Mesenchymal stem cell (in vitro differentiated cells and primary cell): ENCODE data around the gene ERC2.
"Not testable (repeated sequence)": the region's sequence is repeated elsewhere in the genome, so short reads cannot be mapped to it uniquely, and the experiment has no call there.

Experiments
- DNase-seq: peaks from one replicate; pipeline ENCODE4 v3.0.0-alpha.2; 2013
- H2AFZ ChIP-seq: one replicate; pipeline ENCODE4 v1.6.1; 2013; ENCODE audit warnings: low read depth, mild to moderate bottlenecking, control low read depth, inconsistent platforms, low read length, moderate library complexity
- H2AK5ac ChIP-seq: 2 replicates; pipeline ENCODE4 v1.6.1; 2013; ENCODE audit warnings: low read length, moderate library complexity, mild to moderate bottlenecking, inconsistent platforms; ENCODE audit not compliant: severe bottlenecking
- H2BK120ac ChIP-seq: one replicate; pipeline ENCODE4 v1.6.1; 2013; ENCODE audit warnings: low read depth, mild to moderate bottlenecking, inconsistent platforms, low read length, moderate library complexity
- H2BK12ac ChIP-seq, 2 experiments: one replicate each; pipeline ENCODE4 v1.6.1; 2013; ENCODE audit warnings: inconsistent platforms in 2 of 2, low read length in 2 of 2, mild to moderate bottlenecking in 2 of 2, moderate library complexity in 2 of 2, control low read depth in 1 of 2
- H2BK15ac ChIP-seq: one replicate; pipeline ENCODE4 v1.6.1; 2013; ENCODE audit warnings: mild to moderate bottlenecking, low read depth, inconsistent platforms; ENCODE audit not compliant: poor library complexity, severe bottlenecking
- H2BK5ac ChIP-seq: 2 replicates; pipeline ENCODE4 v1.6.1; 2013; ENCODE audit warnings: low read depth, mild to moderate bottlenecking, low read length, control low read depth, inconsistent platforms; ENCODE audit not compliant: poor library complexity, severe bottlenecking
- H3K14ac ChIP-seq, 2 experiments: one replicate each; pipeline ENCODE4 v1.6.1; 2013; ENCODE audit warnings: inconsistent platforms in 2 of 2, low read length in 2 of 2, control low read depth in 1 of 2, mild to moderate bottlenecking in 1 of 2, moderate library complexity in 1 of 2
- H3K18ac ChIP-seq, 2 experiments: one replicate each; pipeline ENCODE4 v1.6.1; 2013; ENCODE audit warnings: inconsistent platforms in 2 of 2, low read length in 2 of 2, control low read depth in 1 of 2, low read depth in 1 of 2, mild to moderate bottlenecking in 1 of 2
- H3K23ac ChIP-seq, 2 experiments: one replicate each; pipeline ENCODE4 v1.6.1; 2013; ENCODE audit warnings: inconsistent platforms in 2 of 2, low read length in 2 of 2, mild to moderate bottlenecking in 2 of 2, moderate library complexity in 2 of 2, control low read depth in 1 of 2
- H3K27ac ChIP-seq: 2 replicates; pipeline ENCODE4 v1.5.1; 2013; ENCODE audit warnings: mild to moderate bottlenecking, moderate library complexity, low read length, control low read depth, inconsistent platforms; ENCODE audit not compliant: poor library complexity, severe bottlenecking
- H3K27me3 ChIP-seq, 2 experiments: 2 replicates each; pipeline versions ENCODE4 v1.6.1 to v1.7.0; 2013; ENCODE audit warnings: low read length in 2 of 2, mild to moderate bottlenecking in 2 of 2, moderate library complexity in 2 of 2, control low read depth in 1 of 2, inconsistent platforms in 1 of 2; ENCODE audit not compliant: control insufficient read depth in 1 of 2, insufficient read depth in 1 of 2
- H3K36me3 ChIP-seq, 2 experiments: 2 replicates each; pipeline versions ENCODE4 v1.6.1 to v1.7.0; 2013; ENCODE audit warnings: low read length in 2 of 2, control low read depth in 1 of 2, inconsistent platforms in 1 of 2, low read depth in 1 of 2, mild to moderate bottlenecking in 1 of 2; ENCODE audit not compliant: insufficient read depth in 2 of 2, control insufficient read depth in 1 of 2
- H3K4ac ChIP-seq, 2 experiments: one replicate each; pipeline ENCODE4 v1.6.1; 2013; ENCODE audit warnings: inconsistent platforms in 2 of 2, low read length in 2 of 2, mild to moderate bottlenecking in 2 of 2, moderate library complexity in 2 of 2, control low read depth in 1 of 2, low read depth in 1 of 2
- H3K4me1 ChIP-seq: 2 replicates; pipeline ENCODE4 v1.6.1; 2013; ENCODE audit warnings: low read depth, low read length, control low read depth; ENCODE audit not compliant: control insufficient read depth, insufficient read depth
- H3K4me2 ChIP-seq: 2 replicates; pipeline ENCODE4 v1.6.1; 2013; ENCODE audit warnings: low read length, mild to moderate bottlenecking, inconsistent platforms; ENCODE audit not compliant: poor library complexity, severe bottlenecking
- H3K4me3 ChIP-seq, 2 experiments: 2 replicates each; pipeline versions ENCODE4 v1.5.1 to v1.7.0; 2013; ENCODE audit warnings: low read length in 2 of 2, mild to moderate bottlenecking in 2 of 2, control low read depth in 1 of 2, low read depth in 1 of 2; ENCODE audit not compliant: insufficient read depth in 1 of 2
- H3K79me1 ChIP-seq: replicated peaks from 2 replicates; pipeline ENCODE4 v1.6.1; 2013; ENCODE audit warnings: mild to moderate bottlenecking, control low read depth, low read length, inconsistent platforms; ENCODE audit not compliant: poor library complexity, severe bottlenecking
- H3K9ac ChIP-seq: 2 replicates; pipeline ENCODE4 v1.7.0; 2013; ENCODE audit warnings: mild to moderate bottlenecking, low read length, moderate library complexity
- H3K9me3 ChIP-seq: 2 replicates; pipeline ENCODE4 v1.7.0; 2013; ENCODE audit warnings: mild to moderate bottlenecking, low read length; ENCODE audit not compliant: control insufficient read depth
- H4K8ac ChIP-seq: one replicate; pipeline ENCODE4 v1.6.1; 2013; ENCODE audit warnings: inconsistent platforms, mild to moderate bottlenecking, low read length, moderate library complexity
- H4K91ac ChIP-seq: one replicate; pipeline ENCODE4 v1.6.1; 2013; ENCODE audit warnings: mild to moderate bottlenecking, low read length, inconsistent platforms
- WGBS: methylation state at CpG from one replicate; pipeline ENCODE4 v1.1.7; 2013; ENCODE audit warnings: mixed read lengths; 5-methylcytosine and 5-hydroxymethylcytosine counted together

ERC2 gene

DNA sequence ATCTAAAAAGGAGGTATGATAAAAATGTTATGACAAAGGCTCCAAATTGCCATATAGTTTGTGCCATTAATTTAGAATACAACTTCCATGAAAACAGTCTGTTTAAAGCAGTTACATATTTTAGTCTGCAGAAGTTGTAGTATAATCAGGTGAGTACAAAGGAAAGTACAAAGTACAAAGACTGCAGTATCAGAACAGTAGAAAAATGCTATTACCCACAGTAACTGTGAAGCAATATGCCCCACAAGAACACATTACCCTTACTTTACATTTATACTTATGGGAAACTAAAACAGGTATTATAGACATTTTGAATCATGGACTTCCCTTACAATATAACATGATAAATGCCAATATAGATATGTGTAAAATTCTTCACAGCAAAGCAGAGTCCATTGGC, 398.5 kb downstream of the ERC2 start:
- no peak overlapping the region for H3K27ac ChIP-seq
- H2BK5ac ChIP-seq = no peak overlapping the region
- H3K4me1 ChIP-seq = no peaks in the 10 kb centered on the region
- no peaks in the 10 kb centered on the region for H3K79me1 ChIP-seq
- H3K9me3 ChIP-seq = no peaks in the 10 kb centered on the region
- H2AFZ ChIP-seq = no peak overlapping the region
- no peak overlapping the region for H2BK120ac ChIP-seq
- no peak overlapping the region for H3K14ac ChIP-seq
- H3K23ac ChIP-seq = no peak overlapping the region
- no peak for DNase-seq
- H3K36me3 ChIP-seq = no peaks in the 10 kb centered on the region
- H3K27me3 ChIP-seq = no peaks in the 10 kb centered on the region
- H3K4me2 ChIP-seq = no peak overlapping the region
- no peak overlapping the region for H2AK5ac ChIP-seq
- no peak overlapping the region for H2BK15ac ChIP-seq
- H4K8ac ChIP-seq = no peak overlapping the region
- no peak overlapping the region for H4K91ac ChIP-seq
- H3K18ac ChIP-seq = no peak overlapping the region
- no peak overlapping the region for H3K9ac ChIP-seq
- no peak overlapping the region for H2BK12ac ChIP-seq
- H3K4ac ChIP-seq = no peak overlapping the region
- H3K4me3 ChIP-seq = no peak overlapping the region

DNA sequence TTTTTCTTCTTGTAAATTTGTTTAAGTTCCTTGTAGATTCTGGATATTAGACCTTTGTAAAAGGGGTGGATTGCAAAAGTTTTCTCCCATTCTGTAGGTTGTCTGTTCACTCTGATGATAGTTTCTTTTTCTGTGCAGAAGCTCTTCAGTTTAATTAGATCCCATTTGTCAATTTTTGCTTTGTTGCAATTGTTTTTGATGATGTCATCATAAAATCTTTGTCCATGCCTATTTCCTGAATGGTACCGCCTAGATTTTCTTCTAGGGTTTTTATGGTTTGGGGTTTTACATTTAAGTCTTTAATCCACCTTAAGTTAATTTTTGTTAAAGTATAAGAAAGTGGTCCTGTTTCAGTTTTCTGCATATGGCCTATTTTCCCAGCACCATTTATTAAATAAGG, 401.9 kb downstream of the ERC2 start:
- H4K91ac ChIP-seq, H3K18ac ChIP-seq, H2AFZ ChIP-seq, H2BK5ac ChIP-seq, H3K14ac ChIP-seq, H3K27me3 ChIP-seq, H3K23ac ChIP-seq, H3K36me3 ChIP-seq, H2AK5ac ChIP-seq, H2BK15ac ChIP-seq, H3K4me1 ChIP-seq, H3K27ac ChIP-seq, DNase-seq, H3K9ac ChIP-seq, H3K4ac ChIP-seq, H3K4me2 ChIP-seq, H3K9me3 ChIP-seq, H3K79me1 ChIP-seq, H2BK12ac ChIP-seq, H2BK120ac ChIP-seq, H3K4me3 ChIP-seq, H4K8ac ChIP-seq: not testable (repeated sequence)
- no CpG with 5 or more reads among the region's 1 CpG for WGBS

DNA sequence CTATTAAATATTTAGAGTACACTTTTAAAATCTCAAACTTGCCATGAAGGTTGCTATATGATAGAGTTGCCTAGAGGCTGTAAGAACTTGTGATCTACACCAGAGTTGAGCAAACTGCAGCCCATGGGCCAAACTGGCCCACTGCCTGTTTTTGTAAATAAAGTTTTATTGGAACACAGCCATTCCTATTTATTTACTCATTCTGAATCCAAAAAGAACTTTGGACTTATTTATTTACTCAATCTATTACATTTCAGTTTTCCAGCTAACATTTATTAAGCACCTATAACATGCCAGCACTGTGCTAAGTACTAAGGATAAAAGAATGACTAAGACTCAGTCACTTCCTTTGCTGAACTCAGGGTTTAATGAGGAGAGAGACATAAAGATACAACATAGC, 403.6 kb downstream of the ERC2 start:
- Histone ChIP-seq H3K79me1 (no peaks in the 10 kb centered on the region), H3K14ac (no peak overlapping the region), H3K18ac (no peak overlapping the region), H3K9me3 (no peaks in the 10 kb centered on the region), H3K27me3 (no peaks in the 10 kb centered on the region), H3K4me2 (no peak overlapping the region), H2BK120ac (no peak overlapping the region), H3K9ac (no peak overlapping the region), H2BK12ac (no peak overlapping the region), H2BK15ac (no peak overlapping the region), H3K4me3 (no peak overlapping the region), H3K23ac (no peak overlapping the region), H2AK5ac (no peak overlapping the region), H4K8ac (no peak overlapping the region), H3K36me3 (no peaks in the 10 kb centered on the region), H2BK5ac (no peak overlapping the region), H3K4ac (no peak overlapping the region), H3K27ac (no peak overlapping the region), H4K91ac (no peak overlapping the region), H2AFZ (no peak overlapping the region), H3K4me1 (no peaks in the 10 kb centered on the region)
- no peak for DNase-seq

DNA sequence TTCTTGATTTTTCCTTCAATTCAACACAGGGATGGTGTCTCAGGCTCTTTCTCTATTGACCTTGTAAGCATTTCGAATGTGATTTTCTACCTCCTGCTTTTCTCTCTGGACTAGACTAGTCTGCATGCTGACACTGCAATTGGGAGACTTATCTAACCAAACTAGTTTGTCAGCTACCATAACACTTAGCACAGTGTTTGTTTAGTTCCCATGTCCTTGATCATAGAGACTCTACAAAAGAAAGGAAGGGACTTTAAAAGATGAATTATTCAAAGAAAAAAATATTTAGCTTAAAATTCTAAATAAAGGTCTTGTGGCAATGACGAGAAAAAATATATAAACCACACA, 407.0 kb downstream of the ERC2 start:
- no peak overlapping the region for H4K91ac ChIP-seq
- 90% methylated on average over 1 of the region's 2 CpGs for WGBS
- no peak overlapping the region for H2BK12ac ChIP-seq
- no peak overlapping the region for H2BK5ac ChIP-seq
- H3K9ac ChIP-seq = no peak overlapping the region
- no peak overlapping the region for H3K4ac ChIP-seq
- H3K23ac ChIP-seq = no peak overlapping the region
- H3K27me3 ChIP-seq = no peaks in the 10 kb centered on the region
- no peak overlapping the region for H3K4me3 ChIP-seq
- no peaks in the 10 kb centered on the region for H3K36me3 ChIP-seq
- H3K79me1 ChIP-seq = no peaks in the 10 kb centered on the region
- no peak overlapping the region for H3K18ac ChIP-seq
- no peak overlapping the region for H2AK5ac ChIP-seq
- DNase-seq = no peak
- H4K8ac ChIP-seq = no peak overlapping the region
- no peaks in the 10 kb centered on the region for H3K9me3 ChIP-seq
- H2BK120ac ChIP-seq = no peak overlapping the region
- H2BK15ac ChIP-seq = no peak overlapping the region
- H3K4me1 ChIP-seq = no peaks in the 10 kb centered on the region
- no peak overlapping the region for H2AFZ ChIP-seq
- no peak overlapping the region for H3K4me2 ChIP-seq
- H3K27ac ChIP-seq = no peak overlapping the region
- H3K14ac ChIP-seq = no peak overlapping the region
